ENCODE measurements around the gene SEMA4B.

Gene SEMA4B

GRCh38 chr15:90239371-90239770 is 38.2 kb downstream of the SEMA4B start:
- POLR2A ChIA-PET, result no interaction called here
- CTCF ChIA-PET, result no interaction called here
- TF ChIP-seq SUZ12 (IDR thresholded peaks at IDR 0.05) (no peak), FOXK2 (IDR thresholded peaks at IDR 0.05) (no peak), CTBP1 (IDR thresholded peaks at IDR 0.05; ENCODE audit: borderline replicate concordance) (no peak), ZNF384 (IDR thresholded peaks at IDR 0.05) (no peak), BHLHE40 (IDR thresholded peaks at IDR 0.05; ENCODE audit: borderline replicate concordance) (no peak), ARNT (IDR thresholded peaks at IDR 0.05) (no peak), PKNOX1 (IDR thresholded peaks at IDR 0.05) (no peak), LEF1 (IDR thresholded peaks at IDR 0.05; ENCODE audit: borderline replicate concordance) (no peak), FOXM1 (IDR thresholded peaks at IDR 0.05; ENCODE audit: borderline replicate concordance) (no peak), TARDBP (IDR thresholded peaks at IDR 0.05) (no peak), FOXA1 (IDR thresholded peaks at IDR 0.05) (no peak), NFRKB (IDR thresholded peaks at IDR 0.05) (no peak), L3MBTL2 (conservative IDR thresholded peaks at IDR 0.05) (no peak), ELF4 (IDR thresholded peaks at IDR 0.05) (no peak), HDGF (IDR thresholded peaks at IDR 0.05; ENCODE audit: borderline replicate concordance) (no peak), SP1 (IDR thresholded peaks at IDR 0.05) (no peak)
- DNase-seq (ENCODE audit: extremely low spot score), result no peak

GRCh38 chr15:90240856-90241255 is 39.7 kb downstream of the SEMA4B start:
- ChIA-PET POLR2A (interaction anchor here (1.5 kb wide), 1 partner anchor 8 kb away, joined by 4 read pairs; the partner anchor contains the start of gene TTLL13), CTCF (no interaction called here)
- TF ChIP-seq CTBP1 (IDR thresholded peaks at IDR 0.05; ENCODE audit: borderline replicate concordance), result no peak
- no peak for TF ChIP-seq NFRKB (IDR thresholded peaks at IDR 0.05)
- TF ChIP-seq FOXA1 (IDR thresholded peaks at IDR 0.05), result no peak
- no peak for TF ChIP-seq FOXK2 (IDR thresholded peaks at IDR 0.05)
- TF ChIP-seq L3MBTL2 (conservative IDR thresholded peaks at IDR 0.05), result no peak
- TF ChIP-seq FOXM1 (IDR thresholded peaks at IDR 0.05; ENCODE audit: borderline replicate concordance), result no peak
- TF ChIP-seq BHLHE40 (IDR thresholded peaks at IDR 0.05; ENCODE audit: borderline replicate concordance), result no peak
- TF ChIP-seq LEF1 (IDR thresholded peaks at IDR 0.05; ENCODE audit: borderline replicate concordance), result no peak
- TF ChIP-seq SUZ12 (IDR thresholded peaks at IDR 0.05), result no peak
- no peak for TF ChIP-seq TARDBP (IDR thresholded peaks at IDR 0.05)
- TF ChIP-seq SP1 (IDR thresholded peaks at IDR 0.05), result no peak
- no peak for TF ChIP-seq ZNF384 (IDR thresholded peaks at IDR 0.05)
- no peak for TF ChIP-seq PKNOX1 (IDR thresholded peaks at IDR 0.05)
- no peak for DNase-seq (ENCODE audit: extremely low spot score)

GRCh38 chr15:90241343-90242192 is 40.4 kb downstream of the SEMA4B start:
- CTCF ChIA-PET, result no interaction called here
- no peak for TF ChIP-seq FOXK2 (IDR thresholded peaks at IDR 0.05)
- TF ChIP-seq NFRKB (IDR thresholded peaks at IDR 0.05), result no peak
- TF ChIP-seq SP1 (IDR thresholded peaks at IDR 0.05), result no peak
- TF ChIP-seq CTBP1 (IDR thresholded peaks at IDR 0.05; ENCODE audit: borderline replicate concordance), result no peak
- no peak for TF ChIP-seq SUZ12 (IDR thresholded peaks at IDR 0.05)
- no peak for DNase-seq (ENCODE audit: extremely low spot score)
- POLR2A ChIA-PET, result interaction anchor here (1.5 to 3.3 kb wide), 2 partner anchors 7 to 8 kb away, joined by 4 to 13 read pairs; partner anchors contain the start of genes CIB1, GDPGP1 and TTLL13

- ChIA-PET CTCF (no interaction called here), POLR2A (interaction anchor here (3.3 kb wide), 1 partner anchor 10 kb away, joined by 13 read pairs; the partner anchor contains the start of genes CIB1 and GDPGP1)
- DNase-seq (ENCODE audit: extremely low spot score), result no peak
- TF ChIP-seq FOXK2 (IDR thresholded peaks at IDR 0.05) (no peak), SUZ12 (IDR thresholded peaks at IDR 0.05) (no peak), ARNT (IDR thresholded peaks at IDR 0.05) (no peak), FOXA1 (IDR thresholded peaks at IDR 0.05) (no peak), SP1 (IDR thresholded peaks at IDR 0.05) (no peak), NFRKB (IDR thresholded peaks at IDR 0.05) (no peak), FOXM1 (IDR thresholded peaks at IDR 0.05; ENCODE audit: borderline replicate concordance) (no peak), ELF4 (IDR thresholded peaks at IDR 0.05) (no peak), TARDBP (IDR thresholded peaks at IDR 0.05) (no peak), LEF1 (IDR thresholded peaks at IDR 0.05; ENCODE audit: borderline replicate concordance) (no peak)
Measured at GRCh38 chr15:90243943-90244639, 43.0 kb downstream of the SEMA4B start.

GRCh38 chr15:90248789-90249202 is 47.7 kb downstream of the SEMA4B start:
- ChIA-PET CTCF (interaction anchor here (0.6 to 1.6 kb wide), 7 partner anchors 16 to 153 kb away, joined by 3 to 6 read pairs (median 4); partner anchors contain the start of genes CIB1 and NGRN), POLR2A (interaction anchor here (0.5 to 4.4 kb wide), 14 partner anchors 8 to 276 kb away, joined by 3 to 37 read pairs (median 4); partner anchors contain the start of genes CIB1, GDPGP1, NGRN and SEMA4B)
- TF ChIP-seq PKNOX1 (IDR thresholded peaks at IDR 0.05) (peak; percentile 47; the same call in 1 of the 2 replicates), NFRKB (IDR thresholded peaks at IDR 0.05) (no peak)
- DNase-seq (ENCODE audit: extremely low spot score), result no peak
